Adrenal gland (tissue), 5 donors: Measurements from ENCODE around the gene HOXA6.

Experiments used
- CTCF ChIP-seq, 6 experiments: fragments of 450-650 bp in 4 of 6; fragments of 200-600 bp in 2 of 6; sonication (generic) in 1 of 6; IDR thresholded peaks; 1 replicate in 5 of 6; 2 replicates in 1 of 6; pipeline versions ENCODE4 v1.5.1 to v1.8.0; 2016 to 2021; ENCODE audit warnings: antibody characterized with exemption in 6 of 6, mild to moderate bottlenecking in 2 of 6, moderate library complexity in 1 of 6
- POLR2A ChIP-seq, 2 donors: fragments of 450-650 bp; IDR thresholded peaks; one replicate each; pipeline ENCODE4 v1.6.1; 2017; ENCODE audit warnings: antibody characterized with exemption in 2 of 2, mild to moderate bottlenecking in 2 of 2, moderate library complexity in 1 of 2
- donor health status: DM: no; HTN: no; CAD: no.

- TF ChIP-seq CTCF (IDR thresholded peaks at IDR 0.05) (no peak), POLR2A (IDR thresholded peaks at IDR 0.05) (no peak)
Observed at GRCh38 chr7:27188386-27189294, 41.1 kb upstream of the HOXA6 start.
